Nephron (organoid): ENCODE data around the gene POR.

ENCODE experiments used
- H3K27ac Mint-ChIP-seq, 3 experiments: 2 replicates each; pipeline ENCODE4 v1.8.0; 2020; ENCODE audit warnings: mixed read lengths in 3 of 3, mild to moderate bottlenecking in 2 of 3, moderate library complexity in 1 of 3
- H3K27me3 Mint-ChIP-seq: 2 replicates; pipeline ENCODE4 v1.8.0; 2021; ENCODE audit warnings: low read depth, mild to moderate bottlenecking, moderate library complexity, mixed read lengths
- H3K36me3 Mint-ChIP-seq: 2 replicates; pipeline ENCODE4 v1.8.0; 2020; ENCODE audit warnings: low read depth, mixed read lengths
- H3K4me1 Mint-ChIP-seq: 2 replicates; pipeline ENCODE4 v1.8.0; 2020; ENCODE audit warnings: mixed read lengths
- H3K4me3 Mint-ChIP-seq, 3 experiments: 2 replicates each; pipeline ENCODE4 v1.8.0; 2020; ENCODE audit warnings: mild to moderate bottlenecking in 3 of 3, mixed read lengths in 3 of 3, moderate library complexity in 2 of 3
- H3K9me3 Mint-ChIP-seq: 2 replicates; pipeline ENCODE4 v1.8.0; 2020; ENCODE audit warnings: mixed read lengths
- TF ChIP-seq, protein P1 (sequence below), 3 experiments: fragments of 200-600 bp; sonication (generic); IDR thresholded peaks; one replicate each; pipeline ENCODE4 v1.5.0; 2021; ENCODE audit warnings: antibody characterized with exemption in 3 of 3; ENCODE audit not compliant: unreplicated experiment in 3 of 3

POR gene

DNA sequence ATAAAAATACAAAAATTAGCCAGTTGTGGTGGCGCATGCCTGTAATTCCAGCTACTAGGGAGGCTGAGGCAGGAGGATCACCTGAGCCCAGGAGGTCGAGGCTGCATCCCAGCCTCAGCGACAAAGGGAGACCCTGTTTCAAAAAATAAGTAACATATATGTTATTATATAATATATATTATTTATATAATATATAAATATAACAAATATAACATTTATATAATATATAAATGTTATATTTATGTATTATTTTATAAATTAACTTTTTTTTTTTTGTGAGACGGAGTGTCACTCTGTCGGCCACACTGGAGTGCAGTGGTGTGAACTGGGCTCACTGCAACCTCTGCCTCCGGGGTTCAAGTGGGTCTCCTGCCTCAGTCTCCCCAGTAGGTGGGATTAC is 1.5 kb upstream of the POR start:
- Mint-ChIP-seq H3K27me3 (no peaks in the 10 kb centered on the region), H3K4me3 (peak overlapping the region in 2 of 3 experiments; percentile 88 to 89), H3K9me3 (no peaks in the 10 kb centered on the region), H3K36me3 (no peaks in the 10 kb centered on the region), H3K4me1 (peaks cover 12% of the 10 kb centered on the region), H3K27ac (no peak overlapping the region)
- TF ChIP-seq, protein P1, sequence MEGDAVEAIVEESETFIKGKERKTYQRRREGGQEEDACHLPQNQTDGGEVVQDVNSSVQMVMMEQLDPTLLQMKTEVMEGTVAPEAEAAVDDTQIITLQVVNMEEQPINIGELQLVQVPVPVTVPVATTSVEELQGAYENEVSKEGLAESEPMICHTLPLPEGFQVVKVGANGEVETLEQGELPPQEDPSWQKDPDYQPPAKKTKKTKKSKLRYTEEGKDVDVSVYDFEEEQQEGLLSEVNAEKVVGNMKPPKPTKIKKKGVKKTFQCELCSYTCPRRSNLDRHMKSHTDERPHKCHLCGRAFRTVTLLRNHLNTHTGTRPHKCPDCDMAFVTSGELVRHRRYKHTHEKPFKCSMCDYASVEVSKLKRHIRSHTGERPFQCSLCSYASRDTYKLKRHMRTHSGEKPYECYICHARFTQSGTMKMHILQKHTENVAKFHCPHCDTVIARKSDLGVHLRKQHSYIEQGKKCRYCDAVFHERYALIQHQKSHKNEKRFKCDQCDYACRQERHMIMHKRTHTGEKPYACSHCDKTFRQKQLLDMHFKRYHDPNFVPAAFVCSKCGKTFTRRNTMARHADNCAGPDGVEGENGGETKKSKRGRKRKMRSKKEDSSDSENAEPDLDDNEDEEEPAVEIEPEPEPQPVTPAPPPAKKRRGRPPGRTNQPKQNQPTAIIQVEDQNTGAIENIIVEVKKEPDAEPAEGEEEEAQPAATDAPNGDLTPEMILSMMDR (IDR thresholded peaks at IDR 0.05; ENCODE audit: unreplicated experiment in 3 of 3) = no peak

DNA sequence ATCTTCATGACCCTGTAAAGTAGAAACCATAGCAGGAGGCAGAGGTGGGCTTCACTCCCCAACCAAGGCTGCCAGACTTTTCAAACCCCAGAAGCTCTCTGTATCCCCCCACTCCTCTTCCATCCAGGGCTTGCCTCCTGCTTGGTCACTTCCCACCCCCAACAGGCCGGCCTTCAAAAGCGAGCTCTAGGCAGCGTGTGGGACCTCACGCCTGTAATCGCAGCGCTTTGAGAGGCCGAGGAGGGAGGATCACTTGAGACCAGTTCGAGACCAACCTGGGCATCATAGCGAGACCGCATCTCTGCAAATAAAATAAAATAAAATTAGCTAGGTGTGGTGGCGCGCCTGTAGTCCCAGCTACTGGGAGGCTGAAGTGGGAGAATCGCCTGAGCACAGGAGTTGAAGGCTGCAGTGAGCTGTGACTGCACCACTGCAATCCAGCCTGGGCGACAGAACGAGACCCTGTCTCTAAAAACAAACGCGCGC is 743 bp upstream of the POR start:
- peak overlapping the region; percentile 54 to 90 (median 57) for H3K27ac Mint-ChIP-seq

DNA sequence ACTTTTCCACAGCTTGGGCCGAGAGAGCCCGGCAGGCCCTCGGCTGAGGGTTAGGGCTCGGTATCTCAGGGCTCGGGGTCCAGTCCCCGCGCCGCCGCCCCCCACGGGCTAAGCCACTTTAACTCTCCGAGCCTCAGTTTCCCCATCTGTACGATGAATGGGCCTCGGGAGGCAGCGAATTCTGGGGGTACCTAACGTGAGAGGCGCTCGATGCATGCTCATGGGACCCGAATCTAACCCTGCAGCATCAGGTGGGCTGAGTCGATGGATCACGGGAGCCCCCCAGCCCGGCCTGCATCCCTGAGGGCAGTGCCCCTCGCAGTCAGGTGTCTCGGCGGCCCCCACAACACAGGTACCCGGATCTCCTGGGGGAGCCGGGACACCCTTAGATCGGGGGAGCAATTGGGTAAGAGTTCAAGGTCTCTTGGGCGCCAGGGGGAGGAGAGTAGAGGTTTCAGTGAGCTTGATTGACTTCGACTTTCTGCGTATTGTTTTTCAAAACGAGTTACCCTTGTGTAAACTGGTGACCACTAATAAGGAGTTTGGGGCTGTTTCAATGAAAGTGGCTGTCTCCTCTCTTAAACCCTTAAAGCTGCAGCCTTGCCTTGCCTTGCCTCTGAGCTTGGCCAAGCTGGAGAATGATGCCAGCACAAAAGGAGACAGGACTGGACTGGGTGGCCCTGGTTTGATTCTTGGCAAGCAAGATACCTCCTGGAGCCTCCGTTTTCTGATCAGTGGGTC is 631 bp downstream of the POR start:
- Mint-ChIP-seq H3K9me3 (no peaks in the 10 kb centered on the region), H3K4me3 (peak overlapping the region; percentile 88 to 93 (median 89)), H3K27ac (peak overlapping the region; percentile 65 to 79 (median 70)), H3K4me1 (peaks cover 15% of the 10 kb centered on the region), H3K27me3 (no peaks in the 10 kb centered on the region), H3K36me3 (no peaks in the 10 kb centered on the region)
- TF ChIP-seq, protein P1 (IDR thresholded peaks at IDR 0.05; ENCODE audit: unreplicated experiment in 3 of 3) = no peak

More for the DNA sequence above, 743 bp upstream of the POR start:
- peaks cover 12% of the 10 kb centered on the region for H3K4me1 Mint-ChIP-seq
- H3K4me3 Mint-ChIP-seq = peak overlapping the region; percentile 88 to 93 (median 89)
- H3K27me3 Mint-ChIP-seq = no peaks in the 10 kb centered on the region
- H3K9me3 Mint-ChIP-seq = no peaks in the 10 kb centered on the region
- H3K36me3 Mint-ChIP-seq = no peaks in the 10 kb centered on the region
- TF ChIP-seq, protein P1 (IDR thresholded peaks at IDR 0.05; ENCODE audit: unreplicated experiment in 3 of 3) = no peak

DNA sequence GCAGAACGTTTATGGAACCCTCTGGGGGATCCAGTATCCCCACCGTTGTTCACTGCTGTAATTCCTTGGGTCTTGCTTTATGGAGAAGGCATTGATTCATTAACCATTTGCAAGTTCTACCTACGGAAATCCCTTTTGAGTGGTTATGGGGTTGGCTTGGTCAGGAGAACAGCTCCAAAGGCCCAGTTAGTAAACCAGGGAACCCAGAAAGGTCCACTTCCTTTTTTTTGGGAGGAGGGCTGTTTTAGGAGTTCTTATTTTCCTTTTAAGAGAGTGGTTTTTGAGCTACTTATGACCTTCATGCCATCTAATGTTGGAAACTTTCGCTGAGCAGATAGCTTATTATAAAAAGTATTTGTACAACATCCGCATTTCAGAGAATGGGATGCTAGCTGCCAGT is 1.3 kb downstream of the POR start:
- Mint-ChIP-seq H3K36me3 (no peaks in the 10 kb centered on the region), H3K27me3 (no peaks in the 10 kb centered on the region), H3K27ac (no peak overlapping the region), H3K4me1 (peaks cover 22% of the 10 kb centered on the region), H3K9me3 (no peaks in the 10 kb centered on the region), H3K4me3 (peak overlapping the region; percentile 88 to 93 (median 89))
- TF ChIP-seq, protein P1 (IDR thresholded peaks at IDR 0.05; ENCODE audit: unreplicated experiment in 3 of 3) = no peak

DNA sequence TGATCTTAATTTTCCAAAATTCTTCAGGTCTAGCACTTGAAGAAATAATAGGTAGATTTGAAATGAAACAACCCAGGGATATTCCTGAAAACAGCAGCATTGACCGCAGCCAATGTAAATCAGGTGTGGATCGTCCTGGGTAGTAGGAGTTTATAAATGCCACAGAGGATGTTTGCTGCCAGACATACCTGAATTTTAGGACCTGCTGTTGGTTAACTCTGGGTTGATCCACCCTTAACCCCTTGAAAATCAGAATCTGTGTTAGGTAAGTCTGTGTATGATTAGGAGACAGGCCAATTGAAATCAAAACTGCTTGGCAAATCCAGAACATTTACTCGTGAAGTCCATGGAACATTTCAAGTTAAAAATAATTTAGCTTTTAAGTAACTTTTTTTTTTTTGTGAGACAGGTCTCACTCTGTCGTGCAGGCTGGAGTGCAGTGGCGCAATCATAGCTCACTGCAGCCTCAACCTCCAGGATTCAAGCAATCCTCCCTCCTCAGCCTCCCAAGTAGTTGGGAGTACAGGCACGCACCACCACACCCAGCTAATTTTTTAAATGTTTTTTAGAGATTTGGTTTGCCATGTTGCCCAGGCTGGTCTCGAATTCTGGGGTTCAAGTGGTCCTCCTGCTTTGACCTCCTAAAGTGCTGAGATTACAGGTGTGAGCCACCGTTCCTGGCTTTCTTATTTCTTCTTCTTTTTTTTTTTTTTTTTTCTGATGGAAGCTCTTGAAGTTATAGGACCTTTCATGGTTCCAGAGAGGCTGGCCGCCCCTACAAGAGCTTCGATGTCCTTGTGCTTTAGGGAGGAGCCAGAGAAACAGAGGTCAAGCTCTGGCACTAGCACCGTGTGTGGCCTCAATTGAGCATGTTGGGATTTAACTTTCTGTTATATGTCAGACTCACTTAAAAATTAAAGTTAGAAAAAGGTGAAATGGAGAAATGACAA is 2.0 kb downstream of the POR start:
- TF ChIP-seq, protein P1 (IDR thresholded peaks at IDR 0.05; ENCODE audit: unreplicated experiment in 3 of 3) = no peak
- H3K27ac Mint-ChIP-seq = no peak overlapping the region
- peak overlapping the region; percentile 88 to 93 (median 89) for H3K4me3 Mint-ChIP-seq
- H3K36me3 Mint-ChIP-seq = no peaks in the 10 kb centered on the region
- no peaks in the 10 kb centered on the region for H3K9me3 Mint-ChIP-seq
- peaks cover 27% of the 10 kb centered on the region for H3K4me1 Mint-ChIP-seq
- H3K27me3 Mint-ChIP-seq = no peaks in the 10 kb centered on the region
